TTC549 (cell line): ENCODE data around the gene ZNF335.
"Not testable (repeated sequence)": the region's sequence is repeated elsewhere in the genome, so short reads cannot be mapped to it uniquely, and the experiment has no call there.

Source experiments
- FAIRE-seq: peaks from 2 replicates; lab custom pipeline; 2012; peaks lifted over from hg19 to GRCh38; lab: Jason Lieb, UNC

The ZNF335 gene

GRCh38 chr20:45909336-45909808 is 62.6 kb downstream of the ZNF335 start:
- FAIRE-seq, result no peak

- no peak for FAIRE-seq
Measured at GRCh38 chr20:45908084-45908483, 63.9 kb downstream of the ZNF335 start.

GRCh38 chr20:45907219-45907948 is 64.6 kb downstream of the ZNF335 start:
- no peak for FAIRE-seq

- FAIRE-seq, result no peak
Measured at GRCh38 chr20:45905505-45906079, 66.4 kb downstream of the ZNF335 start.

- no peak for FAIRE-seq
Measured at GRCh38 chr20:45904583-45905504, 67.2 kb downstream of the ZNF335 start.

- FAIRE-seq, result no peak
Measured at GRCh38 chr20:45902199-45902701, 69.8 kb downstream of the ZNF335 start.

- not testable (repeated sequence) for FAIRE-seq
Measured at GRCh38 chr20:45901332-45901731, 70.7 kb downstream of the ZNF335 start.

GRCh38 chr20:45899046-45899835 is 72.8 kb downstream of the ZNF335 start:
- FAIRE-seq, result no peak
